GM19238 (cell line): Measurements from ENCODE around the gene PFDN2.

Source experiments
- DNase-seq: peaks from one replicate; pipeline ENCODE4 v3.0.0; 2011; ENCODE audit warnings: low spot score; ENCODE audit not compliant: insufficient read length

The PFDN2 gene

GRCh38 chr1:161054805-161055204 is 63.0 kb downstream of the PFDN2 start:
- no peak for DNase-seq

- no peak for DNase-seq
Observed at GRCh38 chr1:161054232-161054631, 63.6 kb downstream of the PFDN2 start.

DNA sequence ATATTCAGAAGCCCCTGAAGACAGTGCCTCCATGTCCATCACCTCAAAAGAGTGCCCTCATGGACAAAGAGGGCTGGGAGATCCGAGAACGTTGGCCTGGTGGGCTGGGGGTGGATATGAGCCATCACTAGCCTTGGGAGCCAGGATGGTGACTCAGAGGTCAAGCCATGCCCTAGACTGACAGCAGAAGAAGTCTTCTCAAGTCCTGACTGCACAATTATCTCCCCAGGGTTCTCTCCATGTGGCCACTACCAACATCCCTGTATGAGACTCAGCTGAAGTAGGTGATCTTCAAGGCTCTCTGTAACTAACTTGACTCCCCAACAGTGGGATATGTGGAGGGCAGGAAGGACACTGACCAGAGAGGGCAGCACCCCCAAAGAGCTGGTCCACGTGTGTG is 64.9 kb downstream of the PFDN2 start:
- DNase-seq = no peak

DNA sequence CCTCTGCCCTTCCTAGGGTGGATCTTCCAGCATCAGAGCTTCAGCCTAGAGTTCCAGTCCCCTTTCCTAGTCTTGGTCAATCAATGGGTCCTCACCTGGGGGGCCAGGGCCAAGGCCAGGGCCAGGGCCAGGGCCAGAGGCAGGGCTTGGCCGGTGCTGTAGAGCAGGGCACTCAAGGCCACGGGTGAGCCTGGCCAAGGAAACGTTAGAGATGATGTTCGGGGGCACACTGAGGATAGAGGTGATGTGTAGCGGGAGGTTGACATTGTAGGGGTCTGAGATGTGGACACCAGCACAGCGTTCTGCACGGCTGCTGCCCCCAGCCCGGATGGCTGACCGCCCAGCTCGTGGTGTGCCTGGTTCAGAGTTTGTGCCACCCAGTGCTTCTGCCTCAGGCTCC is 66.6 kb downstream of the PFDN2 start:
- no peak for DNase-seq
